ENCODE data around the gene HS1BP3. TPM values are rescaled to one million over a fixed set of nuclear protein-coding genes. Genes with fewer than 3 reads are reported as not detected.
A peak's percentile ranks its signal among the peaks of the same experiment; 100 is the strongest.

Gene HS1BP3
- polyA plus RNA-seq = 10 to 100 TPM; 19.2 to 31.1 (median 25.3) TPM

GRCh38 chr2:20650877-20651730, at the start of gene HS1BP3:
Gene HS1BP3 (minus strand): TSS chr2:20651098. CDS start chr2:20651063, 35 bp downstream.
- peaks cover 2 to 11% (median 10%) of the 10 kb centered on the region in 3 donors for H3K27me3 Mint-ChIP-seq (ENCODE audit: low read depth in 3 of 3)
- H3K9me3 Mint-ChIP-seq = no peaks in the 10 kb centered on the region
- H3K4me3 Mint-ChIP-seq = peak within 1 kb of the TSS; percentile 85 to 91 (median 88)
- DNase-seq = peak; percentile 95 to 97 (median 95)
- peak within 1 kb of the TSS; percentile 93 to 98 (median 96) for H3K27ac Mint-ChIP-seq
- peaks cover 38 to 44% of the 10 kb centered on the region in 2 donors for H3K4me1 Mint-ChIP-seq
- no peaks in the 10 kb centered on the region for H3K36me3 Mint-ChIP-seq

GRCh38 chr2:20698916-20699613, 48.2 kb upstream of the HS1BP3 start:
- Mint-ChIP-seq H3K9me3 (no peaks in the 10 kb centered on the region), H3K27me3 (ENCODE audit: low read depth in 3 of 3) (peaks cover 0 to 2% (median 0%) of the 10 kb centered on the region in 3 donors), H3K4me3 (peak overlapping the region in 1 of 5 donors; percentile 11), H3K4me1 (peaks cover 12 to 16% of the 10 kb centered on the region in 2 donors), H3K36me3 (peaks cover 5 to 16% (median 12%) of the 10 kb centered on the region in 3 donors), H3K27ac (peak overlapping the region in 2 of 6 donors; percentile 26 to 38)
- no peak for DNase-seq

GRCh38 chr2:20697322-20697934, 46.5 kb upstream of the HS1BP3 start:
- Mint-ChIP-seq H3K36me3 (peaks cover 8 to 15% (median 12%) of the 10 kb centered on the region in 3 donors), H3K9me3 (no peaks in the 10 kb centered on the region), H3K4me1 (peaks cover 12 to 16% of the 10 kb centered on the region in 2 donors), H3K27me3 (ENCODE audit: low read depth in 3 of 3) (no peaks in the 10 kb centered on the region), H3K4me3 (no peak overlapping the region), H3K27ac (peak overlapping the region in 1 of 6 donors; percentile 5)
- no peak for DNase-seq

- no peak for DNase-seq
- Mint-ChIP-seq H3K36me3 (peaks cover 6 to 18% (median 10%) of the 10 kb centered on the region in 3 donors), H3K4me1 (peaks cover 12 to 16% of the 10 kb centered on the region in 2 donors), H3K4me3 (no peak overlapping the region), H3K27ac (no peak overlapping the region), H3K9me3 (no peaks in the 10 kb centered on the region), H3K27me3 (ENCODE audit: low read depth in 3 of 3) (no peaks in the 10 kb centered on the region)
These were observed 45.5 kb upstream of the HS1BP3 start for GRCh38 chr2:20696366-20696765.

- no peak for DNase-seq
- no peaks in the 10 kb centered on the region for H3K27me3 Mint-ChIP-seq (ENCODE audit: low read depth in 3 of 3)
- H3K36me3 Mint-ChIP-seq = peaks cover 10 to 27% (median 12%) of the 10 kb centered on the region in 3 donors
- no peaks in the 10 kb centered on the region for H3K4me1 Mint-ChIP-seq
- H3K27ac Mint-ChIP-seq = no peak overlapping the region
- no peak overlapping the region for H3K4me3 Mint-ChIP-seq
- H3K9me3 Mint-ChIP-seq = no peaks in the 10 kb centered on the region
These were observed 42.4 kb upstream of the HS1BP3 start for GRCh38 chr2:20693317-20693716.

GRCh38 chr2:20692081-20692480, 41.2 kb upstream of the HS1BP3 start:
- DNase-seq = no peak
- Mint-ChIP-seq H3K27ac (no peak overlapping the region), H3K27me3 (ENCODE audit: low read depth in 3 of 3) (no peaks in the 10 kb centered on the region), H3K36me3 (peaks cover 14 to 37% (median 18%) of the 10 kb centered on the region in 3 donors), H3K4me3 (no peak overlapping the region), H3K4me1 (no peaks in the 10 kb centered on the region), H3K9me3 (no peaks in the 10 kb centered on the region)

GRCh38 chr2:20691076-20691734, 40.3 kb upstream of the HS1BP3 start:
- Mint-ChIP-seq H3K4me3 (no peak overlapping the region), H3K36me3 (peaks cover 18 to 46% (median 21%) of the 10 kb centered on the region in 3 donors), H3K9me3 (no peaks in the 10 kb centered on the region), H3K27ac (no peak overlapping the region), H3K27me3 (ENCODE audit: low read depth in 3 of 3) (no peaks in the 10 kb centered on the region), H3K4me1 (no peaks in the 10 kb centered on the region)
- DNase-seq = no peak

GRCh38 chr2:20689428-20690264, 38.7 kb upstream of the HS1BP3 start:
- Mint-ChIP-seq H3K4me3 (no peak overlapping the region), H3K27ac (no peak overlapping the region), H3K27me3 (ENCODE audit: low read depth in 3 of 3) (no peaks in the 10 kb centered on the region), H3K4me1 (no peaks in the 10 kb centered on the region), H3K9me3 (no peaks in the 10 kb centered on the region), H3K36me3 (peaks cover 18 to 54% (median 25%) of the 10 kb centered on the region in 3 donors)
- no peak for DNase-seq

- Mint-ChIP-seq H3K9me3 (no peaks in the 10 kb centered on the region), H3K27ac (no peak overlapping the region), H3K36me3 (peaks cover 25 to 71% (median 25%) of the 10 kb centered on the region in 3 donors), H3K4me1 (peaks cover 0 to 7% of the 10 kb centered on the region in 2 donors), H3K27me3 (ENCODE audit: low read depth in 3 of 3) (no peaks in the 10 kb centered on the region), H3K4me3 (no peak overlapping the region)
- DNase-seq = no peak
These were observed 36.4 kb upstream of the HS1BP3 start for GRCh38 chr2:20687260-20687832.

GRCh38 chr2:20684581-20685063, 33.7 kb upstream of the HS1BP3 start:
- peaks cover 0 to 2% (median 0%) of the 10 kb centered on the region in 3 donors for H3K27me3 Mint-ChIP-seq (ENCODE audit: low read depth in 3 of 3)
- H3K4me1 Mint-ChIP-seq = peaks cover 0 to 10% of the 10 kb centered on the region in 2 donors
- DNase-seq = no peak
- H3K9me3 Mint-ChIP-seq = no peaks in the 10 kb centered on the region
- no peak overlapping the region for H3K4me3 Mint-ChIP-seq
- H3K27ac Mint-ChIP-seq = no peak overlapping the region
- H3K36me3 Mint-ChIP-seq = peaks cover 25 to 76% (median 31%) of the 10 kb centered on the region in 3 donors

- peaks cover 0 to 10% of the 10 kb centered on the region in 2 donors for H3K4me1 Mint-ChIP-seq
- H3K27me3 Mint-ChIP-seq (ENCODE audit: low read depth in 3 of 3) = peaks cover 0 to 2% (median 0%) of the 10 kb centered on the region in 3 donors
- peak overlapping the region in 1 of 6 donors; percentile 56 for H3K27ac Mint-ChIP-seq
- no peak for DNase-seq
- no peaks in the 10 kb centered on the region for H3K9me3 Mint-ChIP-seq
- peaks cover 13 to 57% (median 21%) of the 10 kb centered on the region in 3 donors for H3K36me3 Mint-ChIP-seq
- no peak overlapping the region for H3K4me3 Mint-ChIP-seq
These were observed 31.4 kb upstream of the HS1BP3 start for GRCh38 chr2:20682167-20682920.

Measured in immature natural killer cell (primary cell).